Islet precursor cell (in vitro differentiated cells): ENCODE measurements around the gene SMIM13.

Experiments used
- DNase-seq: peaks from one replicate; pipeline ENCODE4 v3.0.0-alpha.2; 2018

Gene SMIM13

DNA sequence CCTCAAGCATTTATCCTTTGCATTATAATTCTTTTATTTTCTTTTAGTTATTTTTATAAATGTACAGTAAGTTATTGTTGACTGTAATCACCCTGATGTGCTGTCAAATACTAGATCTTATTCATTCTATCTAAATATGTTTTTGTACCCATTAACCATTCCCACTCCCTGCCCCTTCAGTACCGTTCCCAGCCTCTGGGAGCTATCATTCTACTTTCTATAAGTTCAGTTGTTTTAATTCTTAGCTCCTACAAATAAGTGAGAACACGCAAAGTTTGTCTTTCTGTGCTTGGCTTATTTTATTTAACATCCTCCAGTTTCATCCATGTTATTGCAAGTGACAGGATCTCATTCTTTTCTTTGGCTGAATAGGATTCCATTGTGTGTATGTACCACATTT is 30.3 kb downstream of the SMIM13 start:
- DNase-seq, result no peak

GRCh38 chr6:11126876-11127275 is 33.2 kb downstream of the SMIM13 start:
- DNase-seq, result no peak

GRCh38 chr6:11128608-11129007 is 35.0 kb downstream of the SMIM13 start:
- no peak for DNase-seq

DNA sequence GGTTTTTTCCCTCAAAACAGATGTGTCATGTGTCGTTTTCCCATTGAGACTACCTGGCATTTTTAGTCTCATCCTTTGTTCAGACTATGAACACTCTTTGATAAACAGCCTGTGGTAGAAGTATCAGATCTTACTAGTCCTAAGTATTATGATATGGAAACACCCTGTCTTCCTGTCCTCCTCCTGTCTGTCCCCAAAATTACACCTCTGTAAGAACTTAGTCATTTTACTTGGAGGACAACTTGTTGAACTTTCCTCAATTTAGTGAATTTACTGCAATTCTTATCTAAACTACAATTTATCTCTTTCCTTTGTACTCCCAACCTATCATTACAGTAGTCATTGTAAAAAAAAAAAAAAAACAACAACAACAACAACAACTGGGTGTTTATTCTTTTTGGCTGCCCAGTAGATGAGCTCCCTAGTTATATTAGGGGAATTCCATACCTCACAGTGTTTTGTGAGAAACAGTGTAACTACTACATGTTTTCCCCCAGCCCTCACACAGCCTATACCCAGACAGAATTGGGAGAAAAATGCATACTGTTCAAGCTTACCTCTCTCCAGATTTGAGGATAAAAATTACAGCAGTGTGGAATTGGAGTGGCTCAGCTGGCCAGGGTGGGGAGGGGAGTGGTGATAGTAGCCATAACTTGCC is 36.4 kb downstream of the SMIM13 start:
- DNase-seq, result no peak

DNA sequence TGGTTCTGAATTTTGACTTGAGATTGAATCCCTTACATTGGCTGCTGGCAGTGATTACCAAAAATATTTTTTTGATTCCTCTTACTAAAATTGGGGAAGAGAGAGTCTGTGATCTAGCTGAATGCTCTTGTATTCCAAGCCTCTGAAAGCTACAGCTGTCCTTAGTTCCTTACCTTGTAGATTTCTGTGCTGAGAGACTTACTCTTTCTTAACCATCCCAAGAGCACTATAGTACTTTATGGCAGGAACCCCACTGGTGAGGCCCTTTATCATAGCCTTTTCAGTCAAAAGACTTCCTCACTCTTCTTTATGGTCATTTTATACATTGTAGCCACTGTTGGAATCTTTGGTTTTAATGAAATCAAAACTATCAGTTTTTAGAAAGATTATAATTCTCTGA is 37.0 kb downstream of the SMIM13 start:
- no peak for DNase-seq

DNA sequence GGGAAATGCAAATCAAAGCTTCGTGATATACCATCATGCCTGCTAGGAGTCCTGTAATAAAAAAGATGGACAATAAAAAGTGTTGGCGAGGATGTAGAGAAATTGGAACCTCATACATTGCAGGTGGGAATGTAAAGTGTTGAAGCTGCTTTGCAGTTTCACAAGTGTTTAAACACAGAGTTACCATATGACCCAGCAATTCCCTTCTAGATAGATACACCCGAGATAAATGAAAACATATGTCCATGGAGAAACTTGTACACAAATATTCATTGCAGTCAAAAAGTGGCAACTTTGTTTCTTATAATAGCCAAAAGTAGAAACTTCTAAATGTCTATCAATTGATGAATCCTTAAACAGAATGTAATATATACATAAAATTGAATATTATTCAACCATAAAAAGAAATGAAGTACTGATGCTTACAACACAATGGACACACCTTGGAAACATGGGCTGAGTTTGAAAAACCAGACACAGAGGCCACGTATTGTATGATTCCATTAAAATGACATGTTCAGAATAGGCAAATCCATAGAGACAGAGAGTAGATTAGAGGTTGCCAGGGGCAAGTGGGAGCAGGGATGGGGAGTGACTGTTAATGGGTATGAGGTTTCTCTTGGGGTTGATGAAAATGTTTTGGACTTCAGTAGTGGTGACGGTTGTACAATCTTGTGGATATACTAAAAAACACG is 38.7 kb downstream of the SMIM13 start:
- no peak for DNase-seq

DNA sequence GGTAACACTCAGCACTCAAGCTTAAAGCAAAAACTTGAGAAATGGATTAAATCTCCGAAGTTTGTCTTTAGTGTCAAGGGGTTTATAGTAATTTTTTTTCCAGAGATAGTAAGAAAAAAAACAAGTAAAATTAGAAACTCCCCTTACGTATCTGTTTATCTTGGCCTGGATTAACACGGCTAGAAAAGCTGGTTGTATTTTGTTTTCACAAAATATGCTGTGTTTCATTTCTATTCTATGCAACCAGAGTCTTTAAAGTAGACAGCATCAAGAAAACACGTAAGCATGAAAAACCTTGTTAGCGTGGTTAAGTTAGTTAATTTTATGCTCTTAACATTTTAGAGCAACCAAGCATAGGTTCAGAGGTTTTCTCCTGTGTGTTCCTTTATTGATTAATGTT is 39.6 kb downstream of the SMIM13 start:
- no peak for DNase-seq

- DNase-seq, result no peak
Measured at GRCh38 chr6:11136809-11137208, 43.2 kb downstream of the SMIM13 start.

GRCh38 chr6:11139051-11139960 is 45.7 kb downstream of the SMIM13 start:
- no peak for DNase-seq

DNA sequence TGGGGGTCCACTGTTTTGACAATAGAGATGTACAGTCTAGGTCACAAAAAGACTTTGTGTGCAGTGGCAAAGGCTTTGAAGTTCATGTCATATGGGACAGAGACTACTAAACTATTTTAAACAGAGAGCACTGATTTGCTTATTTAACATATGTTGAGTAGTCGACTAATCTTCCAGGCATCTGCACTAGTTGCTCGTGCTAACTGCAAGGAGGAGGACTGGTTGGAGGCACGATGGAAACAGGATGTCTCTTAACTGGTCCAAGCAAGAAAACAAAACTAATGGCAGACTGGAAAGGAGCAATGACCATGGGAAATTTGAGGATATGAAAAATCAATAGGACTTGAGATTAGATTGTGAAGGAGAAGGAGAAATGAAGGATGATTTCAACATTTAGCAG is 46.4 kb downstream of the SMIM13 start:
- DNase-seq, result no peak

GRCh38 chr6:11141295-11141694 is 47.7 kb downstream of the SMIM13 start:
- DNase-seq, result no peak

- no peak for DNase-seq
Measured at GRCh38 chr6:11142296-11143027, 48.8 kb downstream of the SMIM13 start.

DNA sequence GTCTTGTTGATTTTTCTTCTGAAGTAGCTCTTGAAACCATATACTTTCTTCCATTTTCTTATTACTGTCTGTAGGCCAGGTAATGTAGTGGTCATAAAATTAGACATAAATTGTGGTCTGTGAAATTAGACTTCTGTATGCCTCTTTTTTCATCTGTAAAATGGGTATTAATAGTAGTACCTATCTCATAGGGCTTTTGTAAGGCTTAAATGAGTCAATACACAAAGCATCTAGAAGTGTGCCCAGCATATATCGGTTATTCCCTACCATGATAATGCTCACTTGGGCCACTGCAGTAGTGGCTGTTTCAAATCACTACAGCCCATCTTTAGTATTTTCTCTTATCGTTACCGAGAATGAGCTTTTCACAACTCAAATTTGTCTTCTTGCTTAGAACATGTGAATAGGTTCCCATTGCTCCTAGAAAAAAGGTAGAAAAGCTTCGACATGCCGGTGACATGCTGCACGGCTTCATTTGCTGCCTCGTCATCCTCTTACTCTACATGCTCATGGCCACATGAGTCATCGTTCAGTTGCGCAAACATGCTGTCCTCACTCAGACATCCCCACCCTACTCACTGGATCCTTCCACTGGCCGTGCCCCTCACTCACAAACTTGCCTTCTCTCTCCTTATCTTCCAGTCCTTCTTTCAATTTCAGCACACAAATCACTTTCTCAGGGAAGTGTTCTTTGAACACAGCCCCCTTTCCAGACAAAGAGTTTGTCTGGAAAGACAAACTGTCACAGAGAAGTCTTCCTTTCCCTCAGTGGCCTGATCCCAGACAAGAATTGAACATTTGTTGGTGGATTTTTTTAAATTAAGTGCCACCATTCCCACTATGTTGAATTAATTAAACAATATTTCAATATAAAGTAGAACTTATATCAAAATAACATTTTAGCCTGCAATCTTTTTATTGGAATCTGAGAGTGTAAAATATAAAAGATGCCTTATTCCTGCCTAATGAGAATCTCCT is 50.0 kb downstream of the SMIM13 start:
- DNase-seq, result peak; percentile 87

DNA sequence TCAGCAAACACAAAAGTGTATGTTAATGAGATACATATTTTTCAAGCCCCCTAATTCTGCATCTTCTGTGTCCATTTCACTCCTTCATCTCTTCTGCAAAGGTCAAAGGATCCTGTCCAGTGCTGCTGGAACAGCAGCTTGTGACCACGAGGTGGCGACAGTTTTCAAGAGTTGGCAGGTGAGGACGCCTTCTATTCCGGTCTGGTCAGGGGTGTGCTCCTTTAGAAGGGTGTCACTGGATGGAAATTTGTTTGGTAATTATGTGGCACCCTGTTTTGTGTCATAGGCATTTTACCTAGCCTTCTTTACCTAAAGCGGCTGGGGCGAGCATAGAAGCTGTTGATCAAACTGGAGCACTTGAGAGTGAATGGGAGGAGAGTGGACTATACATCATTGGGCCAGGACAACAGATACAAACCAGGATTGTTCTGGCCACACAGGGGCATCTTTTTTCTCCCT is 50.8 kb downstream of the SMIM13 start:
- peak; percentile 85 for DNase-seq

DNA sequence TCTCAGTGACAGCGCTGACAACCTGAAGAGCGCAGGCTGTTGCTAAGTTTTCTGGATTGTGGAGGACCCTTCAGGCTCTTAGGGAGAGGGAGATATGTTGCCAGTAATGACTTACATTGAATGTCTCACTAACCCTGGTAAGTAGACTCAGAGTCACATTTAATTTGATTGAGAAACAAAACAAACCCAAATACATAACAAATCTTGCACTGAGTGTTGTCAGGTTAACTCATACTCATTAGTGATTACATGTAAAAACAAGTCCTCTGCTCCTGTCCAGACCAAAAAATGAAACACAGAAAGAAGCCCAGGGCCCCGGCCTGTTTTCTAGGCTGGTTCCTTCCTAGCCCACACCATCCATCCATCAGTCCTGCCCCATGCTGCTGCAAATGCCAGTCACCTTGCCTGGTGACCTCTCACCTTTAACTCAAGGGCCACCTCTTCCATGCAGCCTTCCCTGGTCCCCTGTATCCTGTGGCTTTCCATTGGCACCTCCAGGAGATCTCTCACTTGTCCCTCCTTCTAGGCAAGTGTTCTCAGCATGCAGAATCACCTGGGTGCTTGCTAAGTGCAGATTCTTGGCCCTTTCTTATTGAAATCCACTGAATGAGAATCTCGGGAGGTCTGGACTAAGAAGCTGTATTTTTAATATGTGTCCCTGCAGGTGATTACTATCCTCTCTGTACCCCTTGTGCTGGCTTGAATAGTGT is 52.6 kb downstream of the SMIM13 start:
- no peak for DNase-seq

GRCh38 chr6:11149551-11149950 is 55.9 kb downstream of the SMIM13 start:
- no peak for DNase-seq

- no peak for DNase-seq
Measured at GRCh38 chr6:11151488-11151887, 57.9 kb downstream of the SMIM13 start.

DNA sequence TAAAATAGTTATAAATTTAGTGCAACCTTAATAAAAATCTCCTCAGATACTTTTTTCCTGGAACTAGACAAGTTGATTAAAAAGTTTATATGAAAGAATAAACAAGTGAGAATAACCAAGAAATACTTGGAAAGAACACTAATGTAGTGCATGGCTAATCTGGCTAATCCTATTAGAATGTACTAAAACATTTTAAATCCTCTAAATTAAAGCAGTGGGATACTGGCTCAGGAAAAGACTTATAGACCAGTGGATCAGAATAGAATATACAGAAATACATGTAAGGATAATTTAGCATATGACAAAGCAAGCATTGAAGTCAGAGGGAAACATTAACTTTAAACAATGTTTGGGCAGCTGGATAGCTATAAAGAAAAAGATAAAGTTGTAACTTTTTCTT is 58.9 kb downstream of the SMIM13 start:
- no peak for DNase-seq

GRCh38 chr6:11153447-11153846 is 59.8 kb downstream of the SMIM13 start:
- DNase-seq, result no peak

DNA sequence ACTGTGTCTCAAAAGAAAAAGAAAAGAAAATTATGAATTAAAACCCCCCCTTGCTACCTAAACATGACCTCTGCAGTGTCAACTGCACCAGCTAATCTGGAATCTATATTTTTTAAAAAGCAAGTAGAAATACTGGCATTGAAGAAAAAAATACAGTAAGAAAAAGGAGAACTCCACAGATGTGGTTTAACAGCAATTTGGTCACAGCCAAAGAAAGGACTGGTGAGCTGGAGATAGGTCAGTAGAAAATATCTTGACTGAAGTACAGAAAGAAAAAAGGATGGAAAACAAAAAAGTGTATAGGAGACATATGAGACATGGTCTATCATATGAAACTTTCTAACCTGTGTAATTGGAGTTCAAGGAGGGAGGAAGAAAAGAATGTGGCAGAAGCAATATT is 62.0 kb downstream of the SMIM13 start:
- DNase-seq, result no peak

GRCh38 chr6:11160199-11160598 is 66.6 kb downstream of the SMIM13 start:
- no peak for DNase-seq
